ENCODE results near the gene CCDC154.
A peak's percentile ranks its signal among the peaks of the same experiment; 100 is the strongest.

The CCDC154 gene

GRCh38 chr16:1427473-1428461, 16.6 kb downstream of the CCDC154 start:
- no peak for TF ChIP-seq CTCF (IDR thresholded peaks at IDR 0.05; ENCODE audit: low read depth, low read length)
- H3K4me3 ChIP-seq (replicated peaks in 1 of 2; ENCODE audit: low read depth in 2 of 2, low read length in 2 of 2), result no peak overlapping the region
- no peak for DNase-seq (ENCODE audit: low read depth in 2 of 2)

GRCh38 chr16:1426734-1427471, 17.5 kb downstream of the CCDC154 start:
- DNase-seq (ENCODE audit: low read depth in 2 of 2), result no peak
- H3K4me3 ChIP-seq (replicated peaks in 1 of 2; ENCODE audit: low read depth in 2 of 2, low read length in 2 of 2), result no peak overlapping the region
- TF ChIP-seq CTCF (IDR thresholded peaks at IDR 0.05; ENCODE audit: low read depth, low read length), result no peak

- DNase-seq (ENCODE audit: low read depth in 2 of 2), result no peak
- no peak overlapping the region for H3K4me3 ChIP-seq (replicated peaks in 1 of 2; ENCODE audit: low read depth in 2 of 2, low read length in 2 of 2)
- TF ChIP-seq CTCF (IDR thresholded peaks at IDR 0.05; ENCODE audit: low read depth, low read length), result no peak
Observed at GRCh38 chr16:1425616-1426370, 18.6 kb downstream of the CCDC154 start.

GRCh38 chr16:1424028-1424427, 20.3 kb downstream of the CCDC154 start:
- H3K4me3 ChIP-seq (replicated peaks in 1 of 2; ENCODE audit: low read depth in 2 of 2, low read length in 2 of 2), result no peak overlapping the region
- TF ChIP-seq CTCF (IDR thresholded peaks at IDR 0.05; ENCODE audit: low read depth, low read length), result no peak
- DNase-seq (ENCODE audit: low read depth in 2 of 2), result no peak

- TF ChIP-seq CTCF (IDR thresholded peaks at IDR 0.05; ENCODE audit: low read depth, low read length), result no peak
- DNase-seq (ENCODE audit: low read depth in 2 of 2), result no peak
- no peak overlapping the region for H3K4me3 ChIP-seq (replicated peaks in 1 of 2; ENCODE audit: low read depth in 2 of 2, low read length in 2 of 2)
Observed at GRCh38 chr16:1422076-1422475, 22.3 kb downstream of the CCDC154 start.

GRCh38 chr16:1420111-1420539, 24.2 kb downstream of the CCDC154 start:
- no peak for TF ChIP-seq CTCF (IDR thresholded peaks at IDR 0.05; ENCODE audit: low read depth, low read length)
- H3K4me3 ChIP-seq (replicated peaks in 1 of 2; ENCODE audit: low read depth in 2 of 2, low read length in 2 of 2), result peak overlapping the region; percentile 70 to 100
- DNase-seq (ENCODE audit: low read depth in 2 of 2), result no peak
